Glomerular visceral epithelial cell (primary cell): ENCODE data around the gene PPEF1.
A peak's percentile ranks its signal among the peaks of the same experiment; 100 is the strongest.

Experiments used
- DNase-seq: peaks from one replicate; pipeline ENCODE4 v3.0.0-alpha.2; 2016; ENCODE audit errors: extremely low spot score

PPEF1 gene, protein sequence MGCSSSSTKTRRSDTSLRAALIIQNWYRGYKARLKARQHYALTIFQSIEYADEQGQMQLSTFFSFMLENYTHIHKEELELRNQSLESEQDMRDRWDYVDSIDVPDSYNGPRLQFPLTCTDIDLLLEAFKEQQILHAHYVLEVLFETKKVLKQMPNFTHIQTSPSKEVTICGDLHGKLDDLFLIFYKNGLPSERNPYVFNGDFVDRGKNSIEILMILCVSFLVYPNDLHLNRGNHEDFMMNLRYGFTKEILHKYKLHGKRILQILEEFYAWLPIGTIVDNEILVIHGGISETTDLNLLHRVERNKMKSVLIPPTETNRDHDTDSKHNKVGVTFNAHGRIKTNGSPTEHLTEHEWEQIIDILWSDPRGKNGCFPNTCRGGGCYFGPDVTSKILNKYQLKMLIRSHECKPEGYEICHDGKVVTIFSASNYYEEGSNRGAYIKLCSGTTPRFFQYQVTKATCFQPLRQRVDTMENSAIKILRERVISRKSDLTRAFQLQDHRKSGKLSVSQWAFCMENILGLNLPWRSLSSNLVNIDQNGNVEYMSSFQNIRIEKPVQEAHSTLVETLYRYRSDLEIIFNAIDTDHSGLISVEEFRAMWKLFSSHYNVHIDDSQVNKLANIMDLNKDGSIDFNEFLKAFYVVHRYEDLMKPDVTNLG

DNA sequence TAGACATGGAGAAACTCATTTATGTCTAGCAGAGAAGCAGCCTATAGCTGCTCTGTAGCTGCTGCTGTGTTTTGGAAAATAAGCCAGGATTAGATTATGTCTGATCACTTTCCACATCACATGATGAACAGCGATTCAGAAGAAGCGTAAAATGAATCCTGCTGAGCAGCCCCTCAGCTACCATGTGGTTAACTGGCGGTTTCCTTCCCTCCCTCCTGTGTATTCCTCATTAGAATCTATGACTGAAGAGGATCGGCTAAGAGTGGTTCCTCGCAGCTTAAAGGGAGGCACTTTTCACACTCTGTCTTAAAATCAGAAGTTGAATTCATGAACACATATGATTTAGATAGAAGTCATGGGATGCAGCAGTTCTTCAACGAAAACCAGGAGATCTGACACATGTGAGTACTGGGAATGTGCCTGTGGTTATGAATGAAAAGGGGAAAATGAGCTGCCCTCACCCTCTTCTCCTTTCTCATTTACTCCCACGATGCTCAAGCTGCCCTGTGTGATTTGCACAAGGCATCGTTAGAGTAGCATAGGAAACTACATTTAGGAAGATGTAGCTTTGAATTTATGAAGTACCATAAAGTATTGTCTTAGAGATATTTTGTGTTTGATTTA, at the start of gene PPEF1:
PPEF1 (plus strand) TSS at position 220 of the 624 bp plus-strand sequence; CDS start at position 356, 136 bp downstream.
- DNase-seq = no peak

DNA sequence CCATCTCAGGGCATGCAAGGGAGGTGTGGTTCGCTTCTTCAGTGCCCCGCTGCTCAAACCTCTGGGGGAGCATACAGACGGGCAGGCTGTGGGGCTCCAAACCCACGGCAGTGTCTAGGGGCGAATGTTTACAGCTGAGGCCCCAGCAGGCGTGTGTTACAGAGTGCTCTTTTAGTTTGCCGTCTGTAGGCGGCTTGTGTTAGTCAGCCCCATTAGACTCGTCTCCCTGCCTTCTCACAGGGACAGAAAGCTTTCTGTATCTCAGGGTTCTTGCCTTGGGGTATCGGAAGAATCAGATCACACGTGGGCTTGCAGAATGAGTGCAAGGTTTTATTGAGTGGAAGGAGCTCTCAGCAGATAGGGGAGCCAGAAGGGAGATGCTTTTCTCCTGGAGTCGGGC, 46.2 kb upstream of the PPEF1 start:
- DNase-seq = no peak

DNA sequence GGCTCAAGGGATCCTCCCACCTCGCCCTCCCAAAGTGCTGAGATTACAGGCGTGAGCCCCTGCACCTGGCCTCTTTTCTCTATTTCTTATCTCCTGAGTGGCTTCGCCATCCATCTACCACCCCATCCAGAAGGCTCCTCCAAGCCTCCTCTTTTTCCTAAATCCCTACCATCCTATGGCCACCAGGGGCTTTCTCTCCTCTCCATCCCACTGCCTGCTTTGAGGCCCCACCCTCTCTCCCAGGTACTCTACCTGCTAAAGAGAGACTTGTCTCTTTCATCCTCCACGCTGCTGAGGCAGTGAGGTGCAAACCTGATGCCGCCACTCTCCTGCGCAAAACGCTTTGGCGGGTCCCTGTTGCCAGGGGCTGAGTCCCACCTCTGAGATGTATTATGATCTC, 42.5 kb upstream of the PPEF1 start:
- no peak for DNase-seq

DNA sequence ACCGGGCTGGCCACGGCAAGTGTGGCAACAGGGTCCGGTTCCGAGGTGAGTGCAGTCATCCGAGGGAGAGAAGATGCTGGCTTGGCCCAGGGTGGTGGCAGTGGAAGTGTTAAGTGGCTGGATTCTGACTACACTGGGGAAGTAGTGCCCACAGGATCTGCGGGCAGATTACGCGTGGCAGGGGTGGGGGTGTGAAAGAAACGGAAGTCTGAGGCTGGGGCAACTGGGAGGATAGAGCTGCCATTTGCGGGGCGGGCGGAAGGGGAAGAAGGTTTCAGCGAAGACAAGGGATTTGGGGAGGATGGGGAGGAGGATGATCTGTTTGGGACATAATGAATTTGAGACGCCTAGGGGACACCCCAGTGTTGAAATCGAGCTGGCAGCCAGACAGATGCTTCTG, 40.8 kb upstream of the PPEF1 start:
- no peak for DNase-seq

DNA sequence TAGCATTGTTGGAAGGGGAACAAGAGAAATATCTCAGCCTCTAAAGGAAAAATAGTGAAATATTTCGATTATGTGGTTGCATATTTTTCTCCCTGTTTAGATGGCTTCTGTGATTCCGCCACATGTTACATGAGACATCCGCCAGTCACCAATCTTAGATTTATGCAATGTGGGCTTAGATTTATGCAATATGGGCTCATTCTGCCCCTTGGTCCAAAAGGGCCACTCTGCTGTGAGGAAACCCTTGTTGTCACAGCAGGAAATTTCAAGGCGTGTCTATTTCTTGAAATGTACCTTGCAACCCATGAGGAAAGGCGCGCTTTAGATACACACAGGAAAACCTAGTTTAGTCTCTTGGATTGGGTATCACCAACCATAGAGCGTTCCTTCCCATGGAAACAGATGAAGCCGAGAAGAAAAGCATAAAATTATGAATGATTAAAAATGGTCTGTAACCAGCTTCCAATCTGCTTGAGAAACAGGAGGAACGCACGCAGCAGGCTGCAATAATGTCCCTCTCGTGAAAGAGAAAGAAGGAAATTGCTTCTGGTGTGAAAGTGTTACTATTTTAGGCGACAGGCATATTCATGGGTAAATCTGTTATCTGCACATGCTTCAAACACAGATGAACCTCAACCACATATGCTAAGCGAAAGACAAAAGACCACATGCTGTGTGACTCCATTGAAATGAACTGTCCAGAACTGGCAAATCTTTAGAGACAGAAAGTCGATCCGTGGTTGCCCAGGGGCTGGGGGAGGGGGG, 39.2 kb upstream of the PPEF1 start:
- no peak for DNase-seq

DNA sequence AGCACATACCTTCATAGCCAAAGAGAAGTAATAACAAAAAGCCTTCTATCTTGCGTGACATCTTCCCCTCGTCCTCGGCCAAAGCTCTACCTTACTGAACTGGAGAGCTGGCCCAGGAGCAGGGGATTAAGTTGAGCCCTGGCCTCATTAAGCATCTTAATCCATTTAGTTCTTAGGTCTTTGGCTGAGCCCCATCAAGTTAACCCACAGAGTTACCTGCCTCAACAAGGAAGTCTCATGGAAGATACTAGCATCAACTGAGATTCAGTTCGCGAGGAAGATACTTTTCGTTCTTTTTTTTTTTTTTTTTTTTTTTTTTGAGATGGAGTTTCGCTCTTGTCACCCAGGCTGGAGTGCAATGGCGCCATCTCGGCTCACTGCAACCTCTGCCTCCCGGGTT, 35.4 kb upstream of the PPEF1 start, which contains the start of gene RS1:
RS1 (minus strand) TSS at position 101 of the 400 bp plus-strand sequence; CDS start at position 61, 40 bp downstream.
- DNase-seq = no peak

DNA sequence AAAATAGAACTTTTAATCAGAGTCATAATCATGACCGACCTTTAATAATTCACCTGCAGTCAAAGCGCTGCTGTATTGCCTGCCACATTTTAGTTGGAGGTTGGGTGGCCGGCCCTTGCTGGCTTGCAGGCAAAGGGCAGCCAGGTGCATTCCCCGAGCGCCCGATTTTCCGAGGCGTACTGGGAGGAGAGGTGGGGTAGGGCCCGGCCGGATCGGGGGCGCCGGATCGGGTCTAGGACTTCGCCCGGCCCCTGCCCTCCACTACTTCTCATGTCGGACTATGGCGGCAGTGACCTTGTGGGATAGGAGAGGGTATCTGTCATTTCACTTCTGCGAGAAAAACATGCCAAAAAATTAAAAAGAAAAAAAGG, 33.0 kb upstream of the PPEF1 start:
- no peak for DNase-seq

DNA sequence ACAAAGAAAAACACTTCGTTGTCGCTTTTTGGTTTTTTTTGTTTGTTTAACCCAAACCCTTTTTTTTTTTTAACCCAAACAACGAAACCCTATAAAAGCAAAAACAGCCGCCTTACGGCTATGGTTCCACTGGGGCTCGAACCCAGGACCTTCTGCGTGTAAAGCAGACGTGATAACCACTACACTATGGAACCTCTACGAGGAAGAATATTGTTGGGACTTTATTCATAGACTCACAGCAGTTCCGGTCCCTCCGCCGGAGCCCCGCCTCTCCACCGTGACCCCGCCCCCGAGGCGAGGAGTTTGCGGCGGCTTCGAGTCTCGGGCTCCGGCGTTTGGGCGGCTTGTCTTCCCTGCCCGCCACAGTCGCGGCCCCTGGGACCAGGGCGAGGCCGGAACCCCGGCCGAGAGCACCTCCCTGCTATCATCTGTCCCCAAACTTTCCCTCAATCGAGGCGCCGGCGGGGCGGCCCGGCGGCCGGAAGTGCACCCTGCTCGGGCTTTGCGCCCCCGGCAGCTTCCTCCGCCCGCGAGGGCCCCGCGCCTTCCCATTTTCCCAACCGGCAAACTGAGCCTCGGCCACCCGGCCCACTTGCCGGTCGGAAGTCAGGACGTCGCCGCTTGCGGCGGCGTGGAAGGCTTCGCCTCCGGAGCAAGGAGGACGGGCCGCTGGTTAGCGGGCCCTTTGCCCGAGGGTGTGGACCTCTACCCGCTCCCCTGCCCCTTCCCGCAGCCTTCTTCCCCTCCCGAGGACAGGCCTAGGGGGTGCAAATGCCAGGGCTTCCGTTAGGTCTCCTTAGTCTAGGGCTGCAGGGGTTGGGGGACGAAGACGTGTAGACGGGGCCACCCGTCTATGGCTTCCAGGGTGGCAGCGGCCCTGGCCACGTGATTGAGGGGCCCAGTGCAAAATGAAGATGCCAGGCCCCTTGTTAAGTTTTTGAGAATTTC, 32.4 kb upstream of the PPEF1 start:
- DNase-seq = peak; percentile 81

DNA sequence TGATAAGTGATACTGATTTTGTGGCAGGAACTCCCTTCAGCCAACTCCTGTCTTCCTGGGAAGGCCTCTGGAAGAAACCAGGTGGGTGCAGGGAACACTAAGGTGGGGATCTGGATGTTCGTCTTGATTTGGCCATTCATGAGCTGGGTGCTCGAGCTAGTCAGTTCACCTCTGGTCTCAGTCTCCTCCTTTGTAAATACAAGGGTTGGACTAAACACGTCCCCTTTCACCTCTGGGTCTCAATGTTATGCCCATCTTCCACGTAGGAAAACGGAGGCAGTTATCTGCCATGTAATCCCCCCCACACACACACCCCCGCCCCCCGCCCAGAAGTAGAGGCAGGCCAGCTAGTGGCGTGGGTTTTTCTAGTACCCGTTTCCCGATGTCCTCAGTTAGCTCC, 31.4 kb upstream of the PPEF1 start:
- no peak for DNase-seq

DNA sequence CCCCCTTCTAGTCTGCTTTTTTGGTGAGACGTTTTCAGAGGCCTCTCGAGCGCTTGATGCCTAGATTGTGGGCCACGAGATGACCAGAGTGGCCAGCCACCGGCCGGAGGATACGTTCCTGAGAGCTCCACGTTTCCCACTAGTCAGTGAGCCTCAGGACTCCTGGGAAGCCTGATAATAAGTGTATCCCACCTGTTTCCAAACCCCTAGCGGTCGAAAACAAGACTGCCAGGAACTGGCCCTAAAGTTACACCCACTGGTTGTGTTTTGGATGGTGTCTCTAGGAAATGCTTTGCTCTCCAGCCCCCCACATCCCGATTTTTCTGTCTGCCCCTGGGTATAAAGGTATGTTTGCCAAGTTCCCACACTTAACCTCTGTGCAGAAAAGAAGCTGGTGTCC, 31.0 kb upstream of the PPEF1 start:
- DNase-seq = peak; percentile 35

DNA sequence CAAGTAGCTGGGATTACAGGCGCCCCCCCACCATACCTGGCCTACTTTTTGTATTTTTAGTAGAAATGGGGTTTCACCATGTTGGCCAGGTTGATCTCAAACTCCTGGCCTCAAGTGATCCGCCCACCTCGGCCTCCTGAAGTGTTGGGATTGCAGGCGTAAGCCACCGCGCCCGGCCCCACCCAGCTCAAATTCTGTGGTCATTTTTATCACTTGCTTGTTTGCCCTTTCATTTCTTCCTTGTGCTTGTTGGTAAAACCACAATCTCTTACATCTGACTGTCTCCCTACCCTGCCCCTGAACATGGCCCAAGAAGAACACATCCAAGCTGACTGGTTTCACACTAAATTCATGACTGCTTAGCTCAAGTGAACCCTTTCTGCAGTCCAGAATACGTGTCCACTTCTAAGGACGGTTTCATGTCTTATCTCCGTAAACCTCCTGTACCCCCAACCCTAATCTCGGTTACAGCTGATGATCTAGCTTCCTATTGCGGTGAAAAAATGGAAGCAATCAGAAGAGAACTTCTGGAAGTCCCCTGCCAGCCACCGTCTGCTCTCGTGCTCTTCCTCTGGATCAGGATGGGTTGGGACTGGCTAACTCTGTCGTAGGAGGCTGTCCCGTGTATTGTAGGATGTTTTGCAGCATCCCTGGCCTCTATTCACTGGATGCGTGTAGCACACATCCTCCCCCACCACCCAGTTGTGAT, 30.1 kb upstream of the PPEF1 start:
- DNase-seq = no peak

DNA sequence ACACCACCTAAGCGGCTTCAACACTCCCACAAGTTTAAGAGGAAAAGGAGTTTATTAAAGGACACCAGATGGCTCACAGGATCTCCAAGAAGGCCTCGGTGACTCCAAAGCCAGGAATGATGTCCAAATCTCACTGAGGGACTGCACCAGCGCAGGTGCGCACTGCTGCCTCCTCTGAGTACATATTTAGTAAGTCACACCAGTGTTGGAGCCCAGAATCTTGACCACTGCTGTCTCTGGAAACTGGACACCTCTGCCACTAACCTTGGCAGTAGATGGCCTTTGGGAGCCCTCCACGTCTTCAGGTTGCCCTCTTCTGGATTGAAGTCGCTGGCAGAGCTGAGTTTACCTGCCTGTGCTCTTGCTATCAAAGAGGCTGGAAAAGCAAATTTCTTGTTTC, 25.4 kb upstream of the PPEF1 start:
- no peak for DNase-seq

DNA sequence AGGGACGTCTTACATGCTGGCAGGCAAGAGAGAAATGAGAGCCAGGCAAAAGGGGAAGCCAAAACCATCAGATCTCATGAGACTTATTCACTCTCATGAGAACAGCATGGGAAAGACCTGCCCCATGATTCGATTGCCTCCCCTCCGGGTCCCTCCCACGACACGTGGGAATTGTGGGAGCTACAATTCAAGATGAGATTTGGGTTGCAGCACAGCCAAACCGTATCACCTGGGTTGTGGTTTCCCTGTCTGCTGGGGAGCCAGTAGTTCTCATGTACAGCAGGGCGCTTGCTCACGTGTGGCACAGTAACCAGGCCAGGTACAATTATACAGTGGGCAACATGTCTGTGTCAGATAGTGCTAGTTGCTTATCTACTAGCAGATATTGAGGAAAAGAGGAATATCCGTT, 24.5 kb upstream of the PPEF1 start:
- no peak for DNase-seq

DNA sequence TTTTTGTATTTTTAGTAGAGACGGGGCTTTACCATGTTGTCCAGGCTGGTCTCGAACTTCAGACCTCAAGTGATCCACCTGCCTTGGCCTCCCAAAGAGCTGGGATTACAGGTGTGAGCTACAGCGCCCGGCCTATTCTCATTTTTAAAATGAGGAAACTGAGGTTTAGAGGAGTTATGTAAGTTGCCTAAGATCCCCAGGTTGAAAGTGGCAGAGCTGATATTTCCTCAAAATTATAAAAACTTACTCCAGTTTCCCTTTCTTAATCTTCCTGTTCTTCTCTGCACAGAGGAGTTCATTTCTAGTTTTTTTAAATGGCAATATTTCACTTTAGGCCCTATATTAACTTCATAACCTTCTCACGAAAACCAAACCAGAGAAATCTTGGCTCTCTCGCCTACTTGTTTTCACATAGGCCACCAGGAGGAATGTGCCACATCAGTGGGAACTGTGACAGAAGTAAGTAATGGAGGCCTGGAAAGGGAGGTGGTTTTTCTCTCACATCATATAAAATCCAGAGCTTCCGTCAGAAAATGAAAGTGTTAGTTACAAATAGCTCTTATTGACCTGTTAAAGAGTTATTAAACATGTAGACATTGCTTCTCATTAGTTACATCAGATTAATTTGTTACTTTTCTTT, 19.5 kb upstream of the PPEF1 start:
- no peak for DNase-seq

DNA sequence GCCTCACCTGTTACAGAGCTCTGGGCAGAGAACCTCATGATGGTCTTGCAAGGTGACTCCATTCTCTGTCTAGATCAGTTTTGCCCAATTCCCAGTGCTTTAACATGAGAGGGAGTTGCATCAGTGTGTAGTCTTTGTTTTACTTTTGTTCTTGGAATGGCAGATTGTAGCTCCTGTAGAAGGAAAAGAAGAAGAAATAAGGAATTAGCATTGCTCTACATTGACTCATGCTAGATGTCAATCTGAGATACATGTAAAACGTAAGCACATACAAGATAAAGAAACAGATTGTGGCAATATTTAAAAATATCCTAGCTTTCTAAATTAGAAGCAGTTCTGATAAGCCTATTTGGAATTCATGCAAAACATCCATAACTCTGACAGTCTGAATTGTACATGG, 16.0 kb upstream of the PPEF1 start:
- DNase-seq = no peak

DNA sequence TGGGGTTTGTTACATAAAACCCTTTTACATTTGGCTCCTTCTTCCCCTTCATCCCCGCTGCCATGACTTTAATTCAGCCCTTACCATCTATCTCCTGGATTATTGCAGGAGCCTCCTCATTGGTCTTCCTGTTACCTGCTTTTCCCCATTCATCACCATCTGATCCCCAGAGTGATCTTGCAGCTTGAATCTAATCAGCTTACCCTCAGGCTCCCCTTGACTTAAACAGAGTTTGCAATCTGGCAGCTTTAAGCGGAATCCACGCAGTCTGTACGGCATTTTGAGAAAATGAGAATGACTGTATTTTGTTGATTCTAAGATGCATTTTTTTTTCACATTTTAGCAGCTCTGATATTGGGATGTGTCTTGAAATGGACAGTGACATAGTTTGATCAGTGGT, 14.9 kb upstream of the PPEF1 start:
- DNase-seq = no peak

DNA sequence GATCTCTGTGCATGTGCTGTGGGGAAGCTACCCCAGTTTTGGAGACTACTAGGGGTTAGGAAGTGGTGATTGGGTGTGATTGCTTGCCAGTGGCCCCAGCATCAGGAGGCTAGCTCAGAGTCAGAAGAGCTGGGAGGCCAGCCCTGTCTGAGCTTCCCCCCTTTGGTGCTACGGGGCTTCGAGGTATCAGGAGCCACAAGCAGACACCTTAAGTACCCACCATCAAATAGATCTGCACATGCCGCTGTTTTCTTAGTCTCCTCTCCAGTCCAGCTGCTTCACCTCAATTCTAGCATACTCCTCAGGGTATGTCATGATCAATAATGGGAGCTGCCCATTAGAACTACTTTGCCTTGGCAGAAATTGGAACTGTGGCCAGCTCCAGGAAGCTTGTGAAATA, 10.8 kb upstream of the PPEF1 start:
- no peak for DNase-seq

DNA sequence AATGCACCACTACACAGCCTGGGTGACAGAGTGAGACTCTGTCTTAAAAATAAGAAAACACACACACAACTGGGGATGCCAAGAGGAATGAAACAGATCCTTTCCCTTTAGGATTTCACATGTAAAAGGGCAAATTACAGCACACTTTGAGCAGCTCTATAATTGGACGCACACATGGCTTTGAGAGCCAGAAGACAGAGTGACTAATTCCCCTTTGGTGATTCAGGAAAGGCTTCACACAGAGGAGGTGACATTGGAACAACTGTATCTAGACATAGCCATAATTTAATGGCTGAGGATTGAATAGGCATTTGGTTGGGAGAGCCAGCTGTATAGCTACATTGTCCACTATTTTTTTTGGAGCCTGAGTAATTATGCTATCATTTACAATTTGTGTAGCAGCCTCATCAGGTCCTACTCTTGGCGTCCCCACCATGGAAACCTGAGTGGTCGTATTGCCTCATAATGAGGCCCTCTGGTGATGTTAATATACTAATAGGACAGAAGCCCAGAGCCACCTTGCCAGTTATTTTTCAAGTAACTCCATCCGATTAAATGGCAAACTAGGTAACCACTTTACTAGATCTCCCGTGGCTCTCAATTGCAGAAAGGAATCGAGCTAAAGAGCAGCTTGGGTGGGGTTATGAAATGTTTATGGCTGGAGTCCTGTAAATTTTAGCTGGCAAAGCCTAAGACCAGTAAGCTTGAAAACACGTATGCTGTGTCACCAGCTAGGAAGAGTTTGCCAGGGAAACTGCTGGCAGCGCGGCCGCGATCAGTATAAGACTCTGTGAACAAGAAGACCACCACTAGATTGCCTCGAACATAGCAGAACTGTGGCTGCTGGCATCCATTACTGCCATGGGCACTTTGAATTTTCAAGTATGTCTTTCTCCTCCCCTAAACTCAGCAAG, 8.5 kb upstream of the PPEF1 start:
- DNase-seq = no peak
